IPS-15b (cell line): ENCODE results near the gene PCDHAC2.

Experiments used
- H3K27me3 ChIP-seq: one replicate; pipeline ENCODE4 v1.6.1; 2013; ENCODE audit warnings: low read length; ENCODE audit not compliant: control insufficient read depth, insufficient read depth
- H3K36me3 ChIP-seq: one replicate; pipeline ENCODE4 v1.6.1; 2013; ENCODE audit warnings: low read length; ENCODE audit not compliant: control insufficient read depth, insufficient read depth
- H3K4me1 ChIP-seq: one replicate; pipeline ENCODE4 v1.6.1; 2013; ENCODE audit warnings: mild to moderate bottlenecking, low read length; ENCODE audit not compliant: control insufficient read depth, insufficient read depth
- H3K4me3 ChIP-seq: one replicate; pipeline ENCODE4 v1.5.1; 2013; ENCODE audit warnings: low read depth, low read length
- H3K9ac ChIP-seq: one replicate; pipeline ENCODE4 v1.6.1; 2013; ENCODE audit warnings: low read depth, mild to moderate bottlenecking, low read length
- H3K9me3 ChIP-seq: one replicate; pipeline ENCODE4 v1.6.1; 2013; ENCODE audit warnings: mild to moderate bottlenecking, low read length; ENCODE audit not compliant: control insufficient read depth, insufficient read depth

The PCDHAC2 gene

GRCh38 chr5:140966293-140967225 is at the start of gene PCDHAC2:
PCDHAC2 (plus strand) TSS chr5:140966476; CDS start chr5:140966767, 291 bp downstream.
- Histone ChIP-seq H3K4me3 (peak within 1 kb of the TSS; percentile 87), H3K9ac (peak within 1 kb of the TSS; percentile 66), H3K36me3 (no peaks in the 10 kb centered on the region), H3K27me3 (peaks cover 35% of the 10 kb centered on the region), H3K4me1 (peaks cover 7% of the 10 kb centered on the region), H3K9me3 (no peaks in the 10 kb centered on the region)

- Histone ChIP-seq H3K4me3 (no peak overlapping the region), H3K9me3 (no peaks in the 10 kb centered on the region), H3K4me1 (peaks cover 6% of the 10 kb centered on the region), H3K27me3 (peaks cover 34% of the 10 kb centered on the region), H3K36me3 (no peaks in the 10 kb centered on the region), H3K9ac (no peak overlapping the region)
Measured at GRCh38 chr5:140923601-140924000, 42.7 kb upstream of the PCDHAC2 start.

GRCh38 chr5:140925806-140926442 is 40.4 kb upstream of the PCDHAC2 start, which contains the start of gene PCDHAC1:
PCDHAC1 (plus strand) TSS chr5:140926299; CDS start chr5:140926893, 594 bp downstream.
- no peaks in the 10 kb centered on the region for H3K36me3 ChIP-seq
- peak within 1 kb of the TSS; percentile 87 for H3K4me3 ChIP-seq
- no peaks in the 10 kb centered on the region for H3K9me3 ChIP-seq
- peaks cover 39% of the 10 kb centered on the region for H3K27me3 ChIP-seq
- peaks cover 6% of the 10 kb centered on the region for H3K4me1 ChIP-seq
- H3K9ac ChIP-seq: peak within 1 kb of the TSS; percentile 55

GRCh38 chr5:140926443-140927227 is 39.6 kb upstream of the PCDHAC2 start:
- H3K36me3 ChIP-seq: no peaks in the 10 kb centered on the region
- H3K9ac ChIP-seq: peak overlapping the region; percentile 55
- peak overlapping the region; percentile 87 for H3K4me3 ChIP-seq
- H3K4me1 ChIP-seq: peaks cover 6% of the 10 kb centered on the region
- H3K9me3 ChIP-seq: no peaks in the 10 kb centered on the region
- H3K27me3 ChIP-seq: peaks cover 39% of the 10 kb centered on the region

GRCh38 chr5:140927228-140927573 is 39.1 kb upstream of the PCDHAC2 start:
- H3K9ac ChIP-seq: peak overlapping the region; percentile 55
- no peaks in the 10 kb centered on the region for H3K36me3 ChIP-seq
- H3K27me3 ChIP-seq: peaks cover 39% of the 10 kb centered on the region
- H3K4me3 ChIP-seq: peak overlapping the region; percentile 87
- H3K9me3 ChIP-seq: no peaks in the 10 kb centered on the region
- H3K4me1 ChIP-seq: peaks cover 6% of the 10 kb centered on the region

GRCh38 chr5:140934964-140935606 is 31.2 kb upstream of the PCDHAC2 start:
- no peaks in the 10 kb centered on the region for H3K9me3 ChIP-seq
- H3K4me3 ChIP-seq: no peak overlapping the region
- no peaks in the 10 kb centered on the region for H3K36me3 ChIP-seq
- no peaks in the 10 kb centered on the region for H3K4me1 ChIP-seq
- no peak overlapping the region for H3K9ac ChIP-seq
- H3K27me3 ChIP-seq: no peaks in the 10 kb centered on the region

- no peak overlapping the region for H3K4me3 ChIP-seq
- no peak overlapping the region for H3K9ac ChIP-seq
- H3K27me3 ChIP-seq: no peaks in the 10 kb centered on the region
- H3K36me3 ChIP-seq: no peaks in the 10 kb centered on the region
- H3K4me1 ChIP-seq: no peaks in the 10 kb centered on the region
- H3K9me3 ChIP-seq: no peaks in the 10 kb centered on the region
Measured at GRCh38 chr5:140946578-140946977, 19.7 kb upstream of the PCDHAC2 start.

GRCh38 chr5:140951636-140952035 is 14.6 kb upstream of the PCDHAC2 start:
- Histone ChIP-seq H3K9me3 (no peaks in the 10 kb centered on the region), H3K9ac (no peak overlapping the region), H3K36me3 (no peaks in the 10 kb centered on the region), H3K4me3 (no peak overlapping the region), H3K4me1 (no peaks in the 10 kb centered on the region), H3K27me3 (no peaks in the 10 kb centered on the region)

- no peaks in the 10 kb centered on the region for H3K27me3 ChIP-seq
- H3K9me3 ChIP-seq: no peaks in the 10 kb centered on the region
- no peaks in the 10 kb centered on the region for H3K4me1 ChIP-seq
- no peaks in the 10 kb centered on the region for H3K36me3 ChIP-seq
- H3K4me3 ChIP-seq: no peak overlapping the region
- no peak overlapping the region for H3K9ac ChIP-seq
Measured at GRCh38 chr5:140953234-140953633, 13.0 kb upstream of the PCDHAC2 start.

- Histone ChIP-seq H3K27me3 (peaks cover 18% of the 10 kb centered on the region), H3K9ac (no peak overlapping the region), H3K9me3 (no peaks in the 10 kb centered on the region), H3K4me1 (peaks cover 7% of the 10 kb centered on the region), H3K4me3 (no peak overlapping the region), H3K36me3 (no peaks in the 10 kb centered on the region)
Measured at GRCh38 chr5:140962190-140962589, 4.1 kb upstream of the PCDHAC2 start.

GRCh38 chr5:140964356-140964755 is 1.9 kb upstream of the PCDHAC2 start:
- Histone ChIP-seq H3K9ac (no peak overlapping the region), H3K9me3 (no peaks in the 10 kb centered on the region), H3K27me3 (peaks cover 35% of the 10 kb centered on the region), H3K4me1 (peaks cover 7% of the 10 kb centered on the region), H3K36me3 (no peaks in the 10 kb centered on the region), H3K4me3 (no peak overlapping the region)
